PC-3 (cell line): ENCODE results near the gene NXPE4. TPM values are rescaled to one million over a fixed set of nuclear protein-coding genes. Genes with fewer than 3 reads are reported as not detected.

ENCODE experiments used
- ATAC-seq: fragments of 200-7000 bp; cut with Tn5 transposase; 2 replicates; pipeline ENCODE4 v1.9.1; 2020; ENCODE audit warnings: mild to moderate bottlenecking, moderate library complexity
- BruUV-seq: library from RNA; stranded (reverse); fragments of 400-500 nt; replicated peaks from 2 replicates; lab custom pipeline; 2021; lab: Mats Ljungman, UMichigan
- CTCF ChIA-PET: fragments of 300-600 bp; sonication (Branson Sonifier 250); formaldehyde crosslinking; loops from one replicate; lab custom pipeline; 2022; ENCODE audit warnings: antibody characterized with exemption; lab: Charles Lee
- POLR2A ChIA-PET: fragments of 300-600 bp; sonication (Branson Sonifier 250); formaldehyde crosslinking; loops from one replicate; lab custom pipeline; 2022; ENCODE audit warnings: antibody characterized with exemption; ENCODE audit not compliant: unreplicated experiment; lab: Charles Lee
- DNase-seq: peaks from one replicate; pipeline ENCODE4 v3.0.0-alpha.2; 2015
- H2AFZ ChIP-seq: fragments of 300-600 bp; sonication (generic); 2 replicates; pipeline ENCODE4 v1.6.0; 2016; ENCODE audit warnings: antibody characterized with exemption, low read length
- H3F3A ChIP-seq: fragments of 300-600 bp; sonication (generic); one replicate; pipeline ENCODE4 v1.6.0; 2017; ENCODE audit warnings: antibody characterized with exemption, low read length, control low read depth, mild to moderate bottlenecking; ENCODE audit not compliant: unreplicated experiment
- H3K27ac ChIP-seq: fragments of 300-600 bp; sonication (generic); 2 replicates; pipeline ENCODE4 v1.5.1; 2016; ENCODE audit warnings: mild to moderate bottlenecking, low read length
- H3K27me3 ChIP-seq: fragments of 300-600 bp; sonication (generic); 2 replicates; pipeline ENCODE4 v1.6.1; 2016; ENCODE audit warnings: low read length, mixed read lengths
- H3K36me3 ChIP-seq: fragments of 300-600 bp; sonication (generic); 2 replicates; pipeline ENCODE4 v1.6.1; 2016; ENCODE audit warnings: low read depth, mixed run types, low read length, mixed read lengths
- H3K4me1 ChIP-seq: fragments of 300-600 bp; sonication (generic); 2 replicates; pipeline ENCODE4 v1.5.1; 2016; ENCODE audit warnings: low read length; ENCODE audit not compliant: insufficient read depth
- H3K4me2 ChIP-seq: fragments of 300-600 bp; sonication (generic); 2 replicates; pipeline ENCODE4 v1.6.0; 2016; ENCODE audit warnings: low read length
- H3K4me3 ChIP-seq: fragments of 300-600 bp; sonication (generic); 2 replicates; pipeline ENCODE4 v1.5.1; 2016; ENCODE audit warnings: mild to moderate bottlenecking, low read length, mixed read lengths
- H3K79me2 ChIP-seq: fragments of 300-600 bp; sonication (generic); 2 replicates; pipeline ENCODE4 v1.6.1; 2017; ENCODE audit warnings: low read length, mixed read lengths
- H3K9ac ChIP-seq: fragments of 300-600 bp; sonication (generic); 2 replicates; pipeline ENCODE4 v1.6.0; 2016; ENCODE audit warnings: mild to moderate bottlenecking, low read length
- H3K9me2 ChIP-seq: fragments of 300-600 bp; sonication (generic); replicated peaks from 2 replicates; pipeline ENCODE4 v1.6.1; 2016; ENCODE audit warnings: mixed run types, low read length, mixed read lengths
- H3K9me3 ChIP-seq: fragments of 300-600 bp; sonication (generic); 2 replicates; pipeline ENCODE4 v1.6.1; 2016; ENCODE audit warnings: low read length, mixed read lengths
- H4K20me1 ChIP-seq: fragments of 300-600 bp; sonication (generic); 2 replicates; pipeline ENCODE4 v1.6.1; 2016; ENCODE audit warnings: low read length, mixed read lengths
- EZH2 ChIP-seq: fragments of 300-600 bp; sonication (generic); IDR thresholded peaks from one replicate; pipeline ENCODE4 v1.6.1; 2017; ENCODE audit warnings: antibody characterized with exemption, mild to moderate bottlenecking, low read length; ENCODE audit not compliant: unreplicated experiment
- EZH2phosphoT487 ChIP-seq: fragments of 300-600 bp; sonication (generic); IDR thresholded peaks from 2 replicates; pipeline ENCODE4 v1.6.1; 2018; ENCODE audit warnings: mild to moderate bottlenecking, antibody characterized with exemption, low read length, borderline replicate concordance
- intact Hi-C: fragments of 100-400 bp; cut with micrococcal nuclease; formaldehyde crosslinking; loops from 2 replicates; pipeline ENCODE4 v1.9.0; 2023
- total RNA-seq: library from RNA; depleted of rRNA; stranded (reverse); fragments of >200 nt; gene quantifications from 2 replicates; pipeline ENCODE4 v1.2.3, GENCODE V29; 2014
- TF ChIP-seq, protein P1 (sequence below): fragments of 300-600 bp; sonication (generic); conservative IDR thresholded peaks from 2 replicates; pipeline ENCODE4 v1.5.1; 2017; ENCODE audit warnings: antibody characterized with exemption, low read depth, mild to moderate bottlenecking, low read length

Gene NXPE4
- total RNA-seq, 1 experiment from 2014 or later: not detected

DNA sequence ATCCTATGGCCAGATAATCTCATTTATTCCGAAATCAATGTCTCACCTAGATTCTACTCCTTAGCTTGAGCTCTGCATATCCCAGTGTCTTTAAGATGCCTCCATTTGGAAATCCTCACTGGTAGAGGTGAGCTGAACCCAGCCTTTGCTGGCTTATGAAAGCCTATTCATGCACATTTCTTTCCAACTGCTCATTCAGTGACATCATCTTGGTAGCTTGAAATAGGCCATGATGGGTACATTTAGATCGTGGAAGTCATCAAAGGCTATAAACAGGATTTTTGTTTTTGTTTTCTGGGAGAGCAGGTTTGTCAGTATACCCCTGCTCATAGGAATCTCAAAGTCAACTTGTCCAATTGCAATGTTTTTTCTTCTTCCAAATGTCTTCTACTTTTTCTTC is 41.9 kb downstream of the NXPE4 start:
- DNase-seq (peak; percentile 32), ATAC-seq (no peak)
- H3K27me3 ChIP-seq: no peaks in the 10 kb centered on the region
- no peaks in the 10 kb centered on the region for H3K36me3 ChIP-seq
- no peaks in the 10 kb centered on the region for H3K9me2 ChIP-seq
- H4K20me1 ChIP-seq: no peaks in the 10 kb centered on the region
- POLR2A ChIA-PET: no interaction called here
- intact Hi-C loops: no loop called here
- no peaks in the 10 kb centered on the region for H3K79me2 ChIP-seq
- no peak overlapping the region for H3K27ac ChIP-seq
- H3K9ac ChIP-seq: no peak overlapping the region
- H3K4me1 ChIP-seq: no peaks in the 10 kb centered on the region
- BruUV-seq: no TSS peak
- no peaks in the 10 kb centered on the region for H3K9me3 ChIP-seq
- no peaks in the 10 kb centered on the region for H3F3A ChIP-seq
- no peak overlapping the region for H2AFZ ChIP-seq
- CTCF ChIA-PET: no interaction called here
- no peak overlapping the region for H3K4me2 ChIP-seq
- H3K4me3 ChIP-seq: no peak overlapping the region
- no peak for TF ChIP-seq EZH2
- no peak for TF ChIP-seq EZH2phosphoT487
- TF ChIP-seq, protein P1, sequence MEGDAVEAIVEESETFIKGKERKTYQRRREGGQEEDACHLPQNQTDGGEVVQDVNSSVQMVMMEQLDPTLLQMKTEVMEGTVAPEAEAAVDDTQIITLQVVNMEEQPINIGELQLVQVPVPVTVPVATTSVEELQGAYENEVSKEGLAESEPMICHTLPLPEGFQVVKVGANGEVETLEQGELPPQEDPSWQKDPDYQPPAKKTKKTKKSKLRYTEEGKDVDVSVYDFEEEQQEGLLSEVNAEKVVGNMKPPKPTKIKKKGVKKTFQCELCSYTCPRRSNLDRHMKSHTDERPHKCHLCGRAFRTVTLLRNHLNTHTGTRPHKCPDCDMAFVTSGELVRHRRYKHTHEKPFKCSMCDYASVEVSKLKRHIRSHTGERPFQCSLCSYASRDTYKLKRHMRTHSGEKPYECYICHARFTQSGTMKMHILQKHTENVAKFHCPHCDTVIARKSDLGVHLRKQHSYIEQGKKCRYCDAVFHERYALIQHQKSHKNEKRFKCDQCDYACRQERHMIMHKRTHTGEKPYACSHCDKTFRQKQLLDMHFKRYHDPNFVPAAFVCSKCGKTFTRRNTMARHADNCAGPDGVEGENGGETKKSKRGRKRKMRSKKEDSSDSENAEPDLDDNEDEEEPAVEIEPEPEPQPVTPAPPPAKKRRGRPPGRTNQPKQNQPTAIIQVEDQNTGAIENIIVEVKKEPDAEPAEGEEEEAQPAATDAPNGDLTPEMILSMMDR: no peak

DNA sequence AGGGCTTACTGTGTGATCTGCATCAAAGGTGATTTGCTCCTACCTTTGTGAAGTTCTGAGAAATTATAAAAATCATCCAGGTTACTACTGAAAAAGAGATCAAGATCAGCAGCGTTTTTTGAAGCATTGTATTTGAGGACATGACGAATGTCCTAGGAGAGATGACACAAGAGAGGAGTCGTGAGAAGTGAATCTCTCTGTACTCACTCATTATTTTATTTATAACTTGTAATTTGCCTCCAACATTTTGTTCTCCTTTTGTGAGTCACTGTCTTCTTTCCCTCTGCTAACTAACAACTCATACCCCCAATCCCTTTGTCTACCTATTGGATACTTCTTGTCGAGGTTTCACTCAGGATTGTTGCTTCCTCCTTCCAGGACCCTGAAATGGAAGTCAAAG is 44.5 kb downstream of the NXPE4 start:
- CTCF ChIA-PET: no interaction called here
- intact Hi-C loops: no loop called here
- TF ChIP-seq, protein P1: no peak
- TF ChIP-seq EZH2 (no peak), EZH2phosphoT487 (no peak)

DNA sequence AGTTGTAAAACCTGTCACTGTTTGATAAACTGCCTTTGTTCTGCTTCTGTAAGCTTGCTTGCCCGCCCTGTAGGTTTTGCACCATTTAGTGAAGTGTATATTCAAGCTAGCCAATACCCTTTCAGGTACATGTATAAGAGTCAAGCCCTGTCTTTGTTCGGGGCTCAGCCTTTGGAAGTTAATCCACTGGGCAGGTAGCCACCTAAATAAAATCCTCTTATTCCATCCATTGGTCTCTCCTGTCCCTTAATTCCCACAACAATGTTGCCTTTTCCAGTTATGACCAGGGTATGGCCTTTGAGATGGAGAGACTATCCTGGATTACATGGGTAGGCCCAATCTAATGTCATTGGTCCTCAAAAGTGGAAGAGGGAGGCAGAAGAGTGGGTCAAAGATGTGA is 69.9 kb downstream of the NXPE4 start:
- H3K9me2 ChIP-seq: no peaks in the 10 kb centered on the region
- no peak overlapping the region for H3K27ac ChIP-seq
- intact Hi-C loops: no loop called here
- no peak for TF ChIP-seq EZH2
- TF ChIP-seq, protein P1: no peak
- no peak for TF ChIP-seq EZH2phosphoT487
- ATAC-seq (no peak), DNase-seq (no peak)
- no peaks in the 10 kb centered on the region for H3F3A ChIP-seq
- 0 out of 2 replicates have a peak, but pooled peaks cover 4% of the 10 kb centered on the region for H3K9me3 ChIP-seq
- no peak overlapping the region for H3K4me3 ChIP-seq
- no peak overlapping the region for H3K4me2 ChIP-seq
- H3K36me3 ChIP-seq: no peaks in the 10 kb centered on the region
- CTCF ChIA-PET: no interaction called here
- no peaks in the 10 kb centered on the region for H3K4me1 ChIP-seq
- H4K20me1 ChIP-seq: no peaks in the 10 kb centered on the region
- no peak overlapping the region for H2AFZ ChIP-seq
- POLR2A ChIA-PET: no interaction called here
- H3K9ac ChIP-seq: no peak overlapping the region
- no TSS peak for BruUV-seq
- H3K27me3 ChIP-seq: no peaks in the 10 kb centered on the region
- H3K79me2 ChIP-seq: no peaks in the 10 kb centered on the region

More for the DNA sequence above, 44.5 kb downstream of the NXPE4 start:
- Histone ChIP-seq H2AFZ (no peak overlapping the region), H3K27me3 (no peaks in the 10 kb centered on the region), H3K36me3 (no peaks in the 10 kb centered on the region), H3K4me1 (no peaks in the 10 kb centered on the region), H3K4me2 (no peak overlapping the region), H4K20me1 (no peaks in the 10 kb centered on the region), H3K9ac (no peak overlapping the region), H3K9me2 (no peaks in the 10 kb centered on the region), H3K9me3 (no peaks in the 10 kb centered on the region), H3K79me2 (no peaks in the 10 kb centered on the region), H3K4me3 (no peak overlapping the region), H3F3A (no peaks in the 10 kb centered on the region), H3K27ac (no peak overlapping the region)
- POLR2A ChIA-PET: no interaction called here
- DNase-seq (no peak), ATAC-seq (no peak)
- no TSS peak for BruUV-seq
